CD4-positive, alpha-beta T cell treated with Interleukin-15 for 1 hour (primary cell): Measurements from ENCODE around the gene PRRG2.
"Not testable (repeated sequence)": the region's sequence is repeated elsewhere in the genome, so short reads cannot be mapped to it uniquely, and the experiment has no call there.

Source experiments
- DNase-seq: peaks from one replicate; pipeline ENCODE4 v3.0.0-alpha.2; 2020

PRRG2 gene

DNA sequence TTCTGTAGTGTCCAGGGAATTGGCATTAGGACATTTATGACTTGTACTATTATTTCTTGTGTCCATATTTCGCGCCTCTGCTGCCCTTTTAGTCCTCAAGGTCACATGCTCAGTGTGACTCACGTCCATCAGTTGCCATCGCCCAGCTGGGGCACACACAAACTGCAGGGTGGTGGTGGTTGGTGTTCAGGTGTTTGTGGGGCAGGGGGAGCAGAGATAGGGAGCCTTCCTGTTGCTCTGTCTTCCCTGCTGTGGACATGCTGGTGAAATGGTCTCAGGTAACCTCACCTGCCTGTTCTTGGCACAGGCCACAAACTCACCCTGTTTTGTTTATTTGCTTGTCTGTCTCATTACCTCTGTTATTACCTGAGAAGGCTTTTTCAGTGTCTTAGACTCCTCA is 32.3 kb downstream of the PRRG2 start:
- DNase-seq, result no peak

DNA sequence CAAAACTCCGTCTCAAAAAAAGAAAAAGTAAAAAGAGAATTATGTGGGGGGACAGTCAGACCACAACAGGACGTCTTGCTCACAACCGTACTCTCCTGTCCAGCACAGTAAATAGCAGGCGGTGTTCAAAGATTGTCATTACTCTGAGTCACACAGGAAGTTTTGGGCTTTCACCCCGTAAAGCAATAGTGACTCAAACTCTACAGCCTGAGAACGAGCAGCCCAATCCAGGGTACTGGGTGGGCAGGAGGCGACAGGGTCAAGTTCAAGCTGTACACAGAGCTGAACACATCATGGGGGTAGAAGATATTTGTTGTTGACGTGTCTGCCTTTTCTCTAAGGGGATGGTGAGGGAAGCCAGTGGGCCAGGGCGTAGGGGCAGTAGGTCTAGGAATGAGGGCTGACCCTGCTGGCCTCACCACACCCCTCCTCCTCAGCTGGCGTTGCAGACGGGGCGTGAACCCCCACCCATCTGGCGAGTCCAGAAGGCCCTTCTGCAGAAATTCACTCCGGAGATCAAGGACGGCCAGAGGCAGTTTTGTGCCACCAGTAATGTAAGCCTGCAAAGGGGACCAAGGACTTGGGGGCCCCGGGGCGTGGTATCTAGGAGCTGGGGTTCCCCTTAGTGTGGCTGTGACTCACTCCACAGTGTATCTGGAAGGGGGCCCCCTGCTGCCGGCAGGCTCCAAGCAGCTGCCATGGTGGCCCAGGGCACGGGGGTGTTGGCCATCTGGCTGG is 33.1 kb downstream of the PRRG2 start:
- no peak for DNase-seq

DNA sequence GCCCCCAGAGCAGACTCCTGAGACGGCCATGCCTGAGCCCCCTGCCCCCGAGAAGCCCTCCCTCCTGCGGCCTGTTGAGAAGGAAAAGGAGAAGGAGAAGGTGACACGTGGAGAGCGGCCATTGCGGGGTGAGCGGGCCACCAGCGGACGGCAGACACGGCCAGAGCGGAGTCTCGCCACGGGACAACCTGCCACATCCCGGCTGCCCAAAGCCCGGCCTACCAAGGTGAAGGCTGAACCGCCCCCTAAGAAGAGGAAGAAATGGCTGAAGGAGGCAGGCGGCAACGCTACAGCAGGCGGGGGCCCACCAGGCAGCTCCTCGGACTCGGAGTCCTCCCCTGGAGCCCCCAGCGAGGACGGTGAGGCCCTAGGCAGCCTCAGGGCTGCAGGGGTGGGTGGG is 34.7 kb downstream of the PRRG2 start:
- DNase-seq, result no peak

DNA sequence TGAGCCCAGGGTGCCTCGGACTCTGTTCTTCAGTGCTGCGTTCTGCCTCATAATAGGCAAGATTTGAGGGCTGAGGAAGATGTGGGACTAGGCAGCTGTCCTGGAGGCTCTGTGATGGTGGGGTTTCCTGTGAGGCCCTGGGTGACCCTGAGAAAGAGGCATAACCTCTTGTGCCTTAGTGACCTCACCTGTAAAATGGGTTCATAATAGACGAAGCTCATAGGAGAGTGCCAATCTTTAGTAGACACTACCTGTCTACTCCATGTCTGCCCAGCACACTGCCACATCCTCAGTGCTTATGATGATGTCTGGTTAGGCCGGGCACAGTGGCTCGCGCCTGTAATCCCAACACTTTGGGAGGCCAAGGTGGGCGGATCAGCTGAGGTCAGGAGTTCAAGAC is 35.4 kb downstream of the PRRG2 start:
- no peak for DNase-seq

DNA sequence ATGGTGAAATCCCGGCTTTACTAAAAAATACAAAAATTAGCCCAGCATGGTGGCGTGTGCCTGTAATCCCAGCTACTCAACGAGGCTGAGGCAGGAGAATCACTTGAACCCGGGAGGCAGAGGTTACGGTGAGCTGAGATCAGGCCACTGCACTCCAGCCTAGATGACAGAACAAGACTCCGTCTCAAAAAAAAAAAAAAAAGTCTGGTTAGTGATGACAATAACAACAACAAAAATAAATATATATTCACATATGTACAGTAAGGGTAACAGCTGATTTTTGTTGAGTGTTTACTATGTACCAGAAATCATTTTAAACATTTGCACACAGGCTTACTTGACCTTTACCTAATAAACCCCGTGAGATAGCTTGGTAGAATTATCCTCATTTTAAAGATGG is 35.8 kb downstream of the PRRG2 start:
- no peak for DNase-seq

DNA sequence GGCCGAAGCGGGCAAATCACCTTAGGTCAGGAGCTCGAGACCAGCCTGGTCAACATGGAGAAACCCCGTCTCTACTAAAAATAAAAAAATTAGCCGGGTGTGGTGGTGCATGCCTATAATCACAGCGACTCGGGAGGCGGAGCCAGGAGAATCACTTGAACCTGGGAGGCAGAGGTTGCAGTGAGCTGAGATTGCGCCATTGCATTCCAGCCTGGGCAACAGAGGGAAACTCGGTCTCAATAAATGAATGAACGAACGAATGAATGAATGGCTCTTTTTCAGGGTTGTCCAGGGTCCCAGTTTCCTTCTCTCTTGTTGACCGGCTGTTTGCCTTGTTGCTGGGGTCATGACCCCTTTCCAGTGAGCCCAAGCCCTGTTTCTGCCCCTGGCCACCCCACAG is 36.7 kb downstream of the PRRG2 start:
- DNase-seq, result not testable (repeated sequence)

DNA sequence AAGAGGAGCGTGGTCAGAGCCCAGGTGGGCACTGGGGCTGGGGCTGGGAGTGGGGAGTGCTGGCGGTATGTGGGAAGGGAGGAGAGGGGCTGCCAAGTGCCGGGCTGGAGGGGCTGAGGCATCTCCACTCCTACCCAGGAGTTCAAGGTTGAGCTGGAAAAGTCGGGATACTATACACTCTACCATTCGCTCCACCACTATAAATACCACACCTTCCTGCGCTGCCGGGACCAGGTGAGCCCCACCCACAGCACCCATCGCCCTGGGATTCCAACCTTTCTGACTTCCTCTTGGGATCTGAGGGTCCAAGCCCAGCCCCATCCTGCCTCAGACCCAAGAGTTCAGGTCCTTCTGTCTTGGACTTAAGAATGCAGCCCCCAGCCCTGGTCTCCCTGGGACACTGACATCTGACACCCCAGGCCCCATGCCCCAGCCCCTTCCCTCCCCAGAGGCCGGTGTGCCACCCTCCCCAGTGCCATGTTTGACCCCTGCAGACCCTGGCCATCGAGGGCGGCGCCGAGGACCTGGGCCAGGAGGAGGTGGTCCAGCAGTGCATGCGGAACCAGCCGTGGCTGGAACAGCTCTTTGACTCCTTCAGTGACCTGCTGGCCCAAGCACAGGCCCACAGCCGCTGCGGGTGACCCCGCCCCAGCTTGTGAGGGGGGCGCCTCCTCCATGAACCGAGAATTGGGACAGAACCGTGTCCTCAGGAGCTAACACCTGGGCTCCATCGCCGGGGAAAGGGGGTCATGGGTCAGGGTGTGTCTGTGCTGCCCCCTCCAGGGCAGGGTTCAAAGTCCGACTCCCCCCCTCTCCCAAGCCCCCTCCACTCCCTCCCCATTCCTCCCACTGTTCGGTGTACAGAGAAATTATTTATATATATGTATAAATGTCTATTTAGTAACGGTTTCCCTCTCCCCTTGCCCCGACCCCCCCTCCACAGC is 44.1 kb downstream of the PRRG2 start:
- no peak for DNase-seq

DNA sequence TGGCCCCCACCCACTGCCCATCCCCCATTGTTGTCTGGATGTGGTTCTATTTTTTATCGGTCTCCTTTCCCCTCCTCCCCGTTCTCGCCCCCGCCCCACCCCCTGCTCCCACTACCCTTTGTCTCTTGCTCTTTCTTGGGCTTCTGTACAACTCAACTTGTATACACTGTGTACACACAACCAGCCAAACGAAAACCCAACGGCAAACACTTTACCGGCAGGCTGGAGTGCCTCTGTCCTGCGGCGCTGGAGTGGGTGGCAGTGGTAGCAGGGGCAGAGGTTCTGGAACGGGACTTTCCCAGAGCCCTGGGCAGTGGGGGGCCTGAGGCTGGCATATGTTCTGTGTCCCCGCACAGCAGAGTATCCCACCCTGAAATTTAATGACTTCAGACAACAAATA is 45.1 kb downstream of the PRRG2 start:
- no peak for DNase-seq

DNA sequence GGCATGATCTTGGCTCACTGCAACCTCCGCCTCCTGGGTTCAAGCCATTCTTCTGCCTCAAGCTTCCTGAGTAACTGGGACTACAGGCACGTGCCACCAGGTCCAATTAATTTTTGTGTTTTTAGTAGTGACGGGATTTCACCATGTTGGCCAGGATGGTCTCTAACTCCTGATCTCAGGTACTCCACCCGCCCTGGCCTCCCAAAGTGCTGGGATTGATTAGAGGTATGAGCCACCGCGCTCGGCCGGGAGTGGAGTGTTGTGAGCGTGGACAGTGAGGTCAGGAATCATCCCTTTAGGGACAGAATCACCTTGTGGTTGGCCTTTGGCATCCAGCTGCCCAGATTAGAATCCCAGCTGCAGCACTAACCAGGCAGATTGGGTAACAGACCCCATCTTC is 48.5 kb downstream of the PRRG2 start:
- no peak for DNase-seq

DNA sequence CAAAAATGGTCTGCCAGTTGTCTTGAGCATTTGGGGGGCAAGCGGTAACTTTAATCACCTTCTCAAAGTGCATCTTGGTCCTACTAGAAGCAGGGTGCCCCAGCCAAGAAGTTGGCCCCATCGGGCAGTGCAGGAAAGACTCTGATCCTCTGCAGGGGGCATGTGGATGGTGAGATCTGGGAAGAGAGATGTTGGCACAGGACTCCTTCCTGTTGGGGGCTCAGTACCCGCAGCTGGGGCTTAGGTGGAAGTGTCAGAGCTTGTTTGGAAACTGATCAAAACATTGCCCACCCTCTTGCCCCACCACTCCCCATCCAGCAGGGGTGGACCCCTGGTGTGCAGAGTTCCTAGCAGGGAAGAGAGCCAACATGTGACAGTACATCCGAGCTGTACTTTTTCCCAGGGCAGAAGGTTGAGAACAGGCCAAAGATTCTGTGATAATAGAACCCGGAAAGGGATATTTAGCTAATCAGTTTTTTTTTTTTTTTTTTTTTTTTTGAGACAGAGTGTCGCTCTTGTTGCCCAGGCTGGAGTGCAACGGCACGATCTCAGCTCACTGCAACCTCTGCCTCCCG is 50.0 kb downstream of the PRRG2 start:
- no peak for DNase-seq

DNA sequence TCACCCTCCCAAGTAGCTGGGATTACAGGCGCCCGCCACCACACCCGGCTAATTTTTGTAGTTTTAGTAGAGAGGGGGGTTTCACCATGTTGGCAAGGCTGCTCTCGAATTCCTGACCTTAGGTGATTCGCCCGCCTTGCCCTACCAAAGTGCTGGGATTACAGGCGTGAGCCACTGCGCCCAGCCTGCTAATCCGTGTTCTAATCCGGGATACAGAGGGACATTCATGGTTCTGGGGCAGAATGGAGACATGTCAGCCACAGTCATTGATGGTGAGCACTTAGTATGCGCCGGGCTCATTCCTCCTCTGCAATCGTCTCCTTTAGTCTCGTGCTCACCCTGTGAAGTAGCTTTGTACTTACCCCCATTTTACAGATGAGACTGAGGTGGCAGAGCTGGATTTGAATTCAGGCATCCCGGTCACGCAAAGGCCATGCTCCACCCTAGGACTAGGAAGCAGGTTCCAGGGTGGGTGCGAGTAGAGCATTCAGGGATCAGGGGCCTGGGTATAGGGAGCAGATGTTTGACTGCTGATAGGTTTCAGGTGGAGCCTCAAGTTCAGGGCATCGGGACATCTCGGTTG is 50.6 kb downstream of the PRRG2 start:
- DNase-seq, result no peak

DNA sequence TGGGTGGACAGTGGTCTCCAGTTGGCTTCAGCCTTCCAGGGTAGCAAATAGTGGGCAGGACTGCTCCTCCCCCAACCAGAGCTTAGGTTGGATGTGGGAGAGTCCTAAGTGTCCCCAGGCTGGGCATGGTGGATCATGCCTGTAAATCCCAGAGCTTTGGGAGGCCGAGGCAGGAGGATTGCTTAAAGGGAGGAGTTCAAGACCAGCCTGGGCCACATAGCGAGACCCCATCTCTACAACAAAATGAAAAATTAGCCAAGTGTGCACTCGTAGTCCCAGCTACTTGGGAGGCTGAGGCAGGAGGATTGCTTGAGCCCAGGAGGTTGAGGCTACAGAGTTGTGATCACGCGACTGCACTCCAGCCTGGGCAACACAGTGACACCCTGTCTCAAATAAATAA is 51.5 kb downstream of the PRRG2 start:
- no peak for DNase-seq

DNA sequence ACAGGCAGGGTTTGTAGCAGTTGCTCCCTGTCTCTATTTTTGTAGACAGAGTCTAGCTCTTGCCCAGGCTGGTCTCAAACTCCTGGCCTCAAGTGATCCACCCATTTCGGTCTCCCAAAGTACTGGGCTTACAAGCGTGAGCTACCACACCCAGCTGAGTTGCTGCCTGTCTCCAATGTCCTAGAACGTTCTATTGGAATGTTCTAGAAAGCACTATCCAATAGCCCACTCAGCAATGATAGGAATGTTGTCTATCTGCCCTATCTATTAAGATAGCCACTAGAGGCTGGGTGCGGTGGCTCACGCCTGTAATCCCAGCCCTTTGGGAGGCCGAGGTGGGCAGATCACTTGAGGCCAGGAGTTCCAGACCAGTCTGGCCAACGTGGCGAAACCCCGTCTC is 52.2 kb downstream of the PRRG2 start:
- DNase-seq, result not testable (repeated sequence)

DNA sequence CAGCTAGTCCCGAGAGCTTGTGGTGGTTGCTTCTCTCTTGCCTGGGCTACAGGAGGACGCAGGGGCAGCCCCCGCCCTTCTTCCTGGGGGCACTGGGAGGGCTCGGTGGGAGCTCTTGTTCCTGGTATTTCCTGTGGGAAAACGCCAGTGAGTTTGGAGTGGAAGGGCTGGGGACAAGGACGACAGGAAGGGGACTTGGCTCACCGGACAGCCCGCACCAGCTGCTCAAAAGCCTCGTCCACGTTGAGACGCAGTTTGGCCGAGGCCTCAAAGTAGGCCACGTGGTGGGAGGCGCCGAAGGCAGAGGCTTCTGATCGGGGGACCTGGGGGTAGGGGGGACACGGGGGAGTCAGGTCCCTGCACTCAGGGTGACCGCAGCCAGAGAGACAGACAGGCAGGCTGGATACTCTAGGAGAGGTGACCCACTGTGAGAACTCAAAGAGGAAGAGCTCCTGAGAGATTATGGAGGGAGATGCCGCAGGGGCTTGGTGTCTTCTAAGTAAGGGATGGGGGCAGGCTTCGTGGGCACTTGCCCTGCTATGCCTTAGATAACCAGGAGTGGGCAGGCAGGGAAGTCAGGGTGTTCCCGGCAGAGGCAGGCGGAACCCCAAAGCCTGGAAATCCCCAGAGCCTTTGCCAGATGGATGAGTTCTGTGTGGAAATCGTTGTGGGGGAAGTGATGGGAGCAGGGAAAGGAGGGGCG is 54.6 kb downstream of the PRRG2 start:
- DNase-seq, result no peak

DNA sequence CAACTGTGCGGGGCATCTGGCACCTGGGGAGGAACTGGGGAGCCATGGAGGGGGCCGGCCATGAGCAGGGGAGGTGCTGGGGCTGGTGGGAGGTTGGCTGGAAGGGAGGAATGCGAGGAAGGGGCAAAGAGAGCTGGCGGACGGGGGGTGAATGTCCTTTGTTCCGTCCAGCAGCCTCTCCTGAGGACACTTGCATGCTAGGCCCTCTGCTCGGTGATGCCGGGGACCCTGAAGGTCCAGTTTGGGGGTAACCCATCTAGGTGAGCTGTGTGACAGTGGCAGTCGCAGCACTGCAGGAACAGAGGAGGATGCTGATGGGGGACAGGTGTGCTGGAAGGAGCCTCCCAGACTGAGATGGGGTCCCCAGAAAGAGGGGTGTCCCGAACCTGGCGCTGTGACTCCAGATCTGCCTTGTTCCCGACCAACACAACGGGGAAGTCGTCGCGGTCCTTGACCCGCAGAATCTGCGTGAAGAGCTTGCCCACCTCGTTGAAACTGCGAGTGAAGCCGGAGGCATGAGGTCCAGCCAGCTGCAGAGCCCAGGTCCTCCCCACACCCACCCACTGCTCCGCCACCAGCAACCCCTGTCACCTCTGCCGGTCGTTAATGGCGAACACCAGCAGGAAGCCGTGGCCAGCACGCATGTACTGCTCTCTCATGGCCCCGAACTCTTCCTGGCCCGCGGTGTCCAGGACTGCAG is 55.3 kb downstream of the PRRG2 start:
- no peak for DNase-seq

DNA sequence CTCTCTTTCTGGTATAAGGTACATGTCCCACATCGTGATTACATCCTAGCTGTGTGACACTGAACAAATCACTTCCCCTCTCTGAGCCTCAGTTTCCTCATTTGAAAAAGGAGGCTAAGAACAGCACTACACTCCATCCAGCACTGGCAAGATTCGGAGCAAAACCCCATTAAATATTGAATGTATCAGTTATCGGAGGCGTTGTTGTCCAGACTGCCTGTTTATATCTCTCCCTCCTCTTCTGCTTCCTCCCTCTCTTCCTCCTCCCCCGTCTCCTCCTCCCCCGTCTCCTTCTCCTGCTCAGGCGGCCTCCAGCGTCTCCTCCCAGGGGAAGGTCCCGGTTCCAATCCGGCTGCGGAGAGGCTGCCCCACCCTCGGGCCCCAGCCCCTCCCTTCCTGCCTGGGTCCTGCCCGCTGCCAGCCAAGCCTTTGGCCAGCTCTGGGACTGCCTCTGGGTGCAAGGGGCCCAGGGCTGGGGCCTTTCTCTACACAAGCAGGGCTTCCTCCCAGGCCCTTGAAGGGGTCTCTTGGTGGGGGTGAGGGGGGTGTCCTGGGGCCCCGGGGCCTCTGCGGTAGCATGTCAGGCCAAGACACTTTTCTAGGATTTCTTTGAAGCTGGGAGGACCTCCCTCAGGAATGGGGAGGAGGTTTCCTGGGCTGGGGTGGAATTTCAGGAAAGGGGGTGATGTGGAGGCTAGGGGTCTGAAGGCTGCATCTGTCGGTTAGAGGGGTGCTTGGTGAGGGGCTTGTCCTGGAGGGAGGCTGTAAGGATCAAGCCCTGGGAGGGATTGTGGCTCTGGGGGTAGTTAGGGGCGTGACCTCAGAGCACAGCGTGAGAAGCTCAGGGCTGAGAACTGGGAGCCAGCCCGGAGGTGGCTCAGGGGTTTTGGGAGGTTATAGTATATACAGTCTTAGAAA is 57.0 kb downstream of the PRRG2 start:
- DNase-seq, result no peak

DNA sequence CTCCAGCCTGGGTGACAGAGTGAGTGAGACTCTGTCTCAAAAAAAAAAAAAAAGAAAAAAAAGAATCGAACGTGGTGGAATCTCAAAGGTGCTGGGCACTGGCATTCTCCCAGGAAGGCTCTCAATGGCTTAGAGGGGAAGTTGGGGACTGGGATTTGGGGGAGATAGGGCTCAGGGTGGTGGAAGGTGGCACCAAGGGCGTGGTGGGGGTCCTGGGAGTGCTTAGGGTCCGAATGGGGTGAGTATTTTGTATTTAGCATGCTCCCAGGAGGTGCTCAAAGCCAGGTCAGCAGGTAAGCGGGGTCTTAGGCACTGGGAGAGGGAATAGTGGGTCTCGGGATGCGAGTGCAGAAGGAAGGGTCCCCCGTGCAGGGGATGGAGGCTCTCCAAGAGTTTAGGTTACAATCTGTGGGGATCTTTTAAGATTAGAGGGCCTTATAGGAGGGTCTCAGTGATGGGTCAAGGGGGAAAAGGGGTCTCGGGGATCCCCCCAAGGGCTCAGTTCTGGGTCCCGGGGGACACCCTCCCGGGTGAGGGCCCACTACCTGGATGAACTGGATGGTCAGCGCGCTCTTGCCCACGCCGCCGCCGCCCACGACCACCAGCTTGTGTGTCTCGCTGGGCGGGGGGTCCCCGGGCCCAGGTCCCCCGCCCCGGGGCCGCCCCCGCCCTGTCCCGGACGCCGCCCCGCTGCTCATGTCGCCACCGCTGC is 58.4 kb downstream of the PRRG2 start:
- DNase-seq, result no peak

DNA sequence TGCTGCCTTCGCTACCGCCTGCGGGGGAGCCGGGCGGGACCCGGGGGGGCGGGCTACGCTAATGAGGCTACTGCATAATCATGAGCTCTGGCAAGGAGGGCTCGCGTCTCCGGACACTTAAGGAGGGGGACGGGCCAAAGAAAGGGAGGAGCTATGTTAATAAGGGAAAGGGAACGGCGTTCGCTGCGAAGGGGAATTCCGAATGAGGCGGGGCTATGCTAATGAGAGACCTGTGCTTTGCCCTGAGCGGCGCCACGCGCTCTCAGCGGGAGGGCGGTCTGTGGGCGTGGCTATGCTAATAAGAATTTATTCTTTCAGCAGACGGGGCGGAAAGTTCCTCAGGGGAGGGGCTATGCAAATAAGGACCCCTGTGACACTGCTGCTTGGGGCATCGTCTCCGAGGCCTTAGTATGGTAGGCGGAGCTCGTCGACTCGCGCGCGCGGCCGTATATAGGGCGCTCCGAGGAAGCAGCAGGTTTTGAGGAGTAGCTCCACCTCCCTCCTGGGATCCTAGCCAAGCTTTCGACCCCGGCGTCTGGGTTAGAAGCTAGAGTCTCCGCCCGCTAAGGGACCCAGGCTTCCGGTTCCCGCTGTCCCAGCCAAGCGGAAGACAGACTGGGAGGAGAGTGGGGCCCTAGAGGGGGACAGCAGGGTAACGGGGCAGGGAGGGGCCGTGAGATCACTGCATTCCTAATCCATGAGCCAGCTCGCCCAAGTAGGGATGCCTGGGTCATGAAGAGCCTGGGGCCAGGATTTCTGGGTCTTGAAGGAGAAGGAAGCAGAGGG is 59.2 kb downstream of the PRRG2 start, which contains the start of gene RRAS:
Gene RRAS (minus strand): TSS at position 31 of the 786 bp plus-strand sequence. CDS start 45 bp downstream, outside the sequence.
- DNase-seq, result peak; percentile 100
